Neural cell (in vitro differentiated cells): ENCODE data around the gene PLSCR3. TPM values are rescaled to one million over a fixed set of nuclear protein-coding genes. Genes with fewer than 3 reads are reported as not detected.
A peak's percentile ranks its signal among the peaks of the same experiment; 100 is the strongest.

Source experiments
- H2AFZ ChIP-seq: fragments of 200-600, 300-800 bp; sonication (generic), shearing (Covaris generic); 2 replicates; pipeline ENCODE4 v1.6.0; 2014; ENCODE audit warnings: low read depth, mild to moderate bottlenecking, antibody characterized with exemption, low read length, moderate library complexity
- H3F3A ChIP-seq: fragments of 200-600 bp; shearing (Covaris generic); 2 replicates; pipeline ENCODE4 v1.6.1; 2016; ENCODE audit warnings: mild to moderate bottlenecking, moderate library complexity, mixed read lengths, antibody characterized with exemption, low read length; ENCODE audit not compliant: insufficient read depth, poor library complexity, severe bottlenecking
- H3K27ac ChIP-seq: fragments of 200-600, 300-800 bp; sonication (generic), shearing (Covaris generic); 2 replicates; pipeline ENCODE4 v1.5.1; 2014; ENCODE audit warnings: mild to moderate bottlenecking, low read length, moderate library complexity
- H3K27me3 ChIP-seq: fragments of 300-800, 200-600 bp; sonication (generic), shearing (Covaris generic); 2 replicates; pipeline ENCODE4 v1.6.0; 2014; ENCODE audit warnings: mild to moderate bottlenecking, low read depth, low read length, moderate library complexity; ENCODE audit not compliant: insufficient read depth
- H3K36me3 ChIP-seq: fragments of 300-800, 200-600 bp; sonication (generic), shearing (Covaris generic); 2 replicates; pipeline ENCODE4 v1.5.1; 2014; ENCODE audit warnings: mild to moderate bottlenecking, antibody characterized with exemption, low read length, moderate library complexity; ENCODE audit not compliant: insufficient read depth
- H3K4me2 ChIP-seq: fragments of 300-800, 200-600 bp; sonication (generic), shearing (Covaris generic); 2 replicates; pipeline ENCODE4 v1.6.0; 2014; ENCODE audit warnings: mild to moderate bottlenecking, low read length
- H3K4me3 ChIP-seq: fragments of 300-800, 200-600 bp; sonication (generic), shearing (Covaris generic); 2 replicates; pipeline ENCODE4 v1.5.1; 2014; ENCODE audit warnings: mild to moderate bottlenecking, low read length, moderate library complexity
- H3K79me2 ChIP-seq: fragments of 200-600 bp; shearing (Covaris generic); replicated peaks from 2 replicates; pipeline ENCODE4 v1.6.0; 2014; ENCODE audit warnings: mild to moderate bottlenecking, low read length, moderate library complexity; ENCODE audit not compliant: insufficient read depth
- H3K9ac ChIP-seq: fragments of 300-800, 200-600 bp; sonication (generic), shearing (Covaris generic); 2 replicates; pipeline ENCODE4 v1.6.1; 2016; ENCODE audit warnings: mild to moderate bottlenecking, low read length, mixed read lengths
- H3K9me2 ChIP-seq: fragments of 200-600 bp; shearing (Covaris generic); 2 replicates; pipeline ENCODE4 v1.6.1; 2016; ENCODE audit warnings: mild to moderate bottlenecking, low read length, mixed read lengths; ENCODE audit not compliant: insufficient read depth
- H3K9me3 ChIP-seq: fragments of 200-600, 300-800 bp; sonication (generic), shearing (Covaris generic); 2 replicates; pipeline ENCODE4 v1.6.1; 2016; ENCODE audit warnings: mild to moderate bottlenecking, mixed run types, low read length, moderate library complexity, mixed read lengths
- H4K20me1 ChIP-seq: fragments of 200-600 bp; shearing (Covaris generic); 2 replicates; pipeline ENCODE4 v1.6.1; 2016; ENCODE audit warnings: mild to moderate bottlenecking, mixed run types; ENCODE audit not compliant: insufficient read depth
- EP300 ChIP-seq: fragments of 450-650 bp; conservative IDR thresholded peaks from 2 replicates; pipeline ENCODE4 v1.6.1; 2014; ENCODE audit warnings: antibody characterized with exemption, mild to moderate bottlenecking, moderate library complexity; ENCODE audit not compliant: poor library complexity, severe bottlenecking
- EZH2 ChIP-seq: fragments of 200-600, 300-800 bp; shearing (Covaris generic), sonication (generic); IDR thresholded peaks from 2 replicates; pipeline ENCODE4 v1.6.1; 2014; ENCODE audit warnings: antibody characterized with exemption, low read length, borderline replicate concordance, mild to moderate bottlenecking; ENCODE audit not compliant: insufficient read depth, poor library complexity, severe bottlenecking
- MXI1 ChIP-seq: fragments of 450-650 bp; conservative IDR thresholded peaks from 2 replicates; pipeline ENCODE4 v1.6.1; 2014; ENCODE audit warnings: antibody characterized with exemption, mild to moderate bottlenecking; ENCODE audit not compliant: poor library complexity, severe bottlenecking
- POLR2AphosphoS5 ChIP-seq: IDR thresholded peaks from 2 replicates; pipeline ENCODE4 v1.6.1; 2012
- RAD21 ChIP-seq: fragments of 450-650 bp; conservative IDR thresholded peaks from 2 replicates; pipeline ENCODE4 v1.6.1; 2014; ENCODE audit warnings: antibody characterized with exemption, mild to moderate bottlenecking, moderate library complexity
- SMC3 ChIP-seq: fragments of 450-650 bp; conservative IDR thresholded peaks from 2 replicates; pipeline ENCODE4 v1.6.1; 2014; ENCODE audit warnings: antibody characterized with exemption, mild to moderate bottlenecking, moderate library complexity; ENCODE audit not compliant: poor library complexity
- TAF1 ChIP-seq: IDR thresholded peaks from 2 replicates; pipeline ENCODE4 v1.6.1; 2012; ENCODE audit warnings: low read depth
- polyA plus RNA-seq: library from polyadenylated mRNA; depleted of rRNA; stranded (reverse); fragments of >200 nt; gene quantifications from 2 replicates; pipeline ENCODE4 v1.2.3, GENCODE V29; 2014
- TF ChIP-seq, protein P1 (sequence below): IDR thresholded peaks from 2 replicates; pipeline ENCODE4 v1.6.1; 2012; ENCODE audit warnings: borderline replicate concordance
- TF ChIP-seq, protein P2 (sequence below): fragments of 450-650 bp; IDR thresholded peaks from 2 replicates; pipeline ENCODE4 v1.5.1; 2014; ENCODE audit warnings: antibody characterized with exemption, mild to moderate bottlenecking, moderate library complexity; ENCODE audit not compliant: poor library complexity, severe bottlenecking

The PLSCR3 gene
- polyA plus RNA-seq, 1 donor from 2014 or later = 15.9 TPM

DNA sequence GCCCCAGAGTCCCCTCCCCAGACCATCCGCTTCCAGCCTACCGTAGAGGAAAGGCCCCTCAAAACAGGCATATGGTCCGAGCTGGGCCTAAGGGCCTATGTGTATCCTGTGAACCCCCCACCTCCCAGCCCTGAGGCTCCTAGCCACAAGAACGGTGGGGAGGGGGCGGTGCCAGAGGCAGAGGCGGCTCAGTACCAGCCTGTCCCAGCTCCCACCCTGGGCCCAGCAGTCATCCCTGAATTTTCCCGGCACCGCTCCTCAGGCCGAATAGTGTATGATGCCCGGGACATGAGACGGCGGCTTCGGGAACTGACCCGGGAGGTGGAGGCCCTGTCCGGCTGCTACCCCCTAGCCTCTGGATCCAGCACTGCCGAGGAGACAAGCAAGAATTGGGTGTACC is 26.9 kb upstream of the PLSCR3 start:
- Histone ChIP-seq H3K9ac (no peak overlapping the region), H3K79me2 (no peaks in the 10 kb centered on the region), H3K9me3 (no peaks in the 10 kb centered on the region)

DNA sequence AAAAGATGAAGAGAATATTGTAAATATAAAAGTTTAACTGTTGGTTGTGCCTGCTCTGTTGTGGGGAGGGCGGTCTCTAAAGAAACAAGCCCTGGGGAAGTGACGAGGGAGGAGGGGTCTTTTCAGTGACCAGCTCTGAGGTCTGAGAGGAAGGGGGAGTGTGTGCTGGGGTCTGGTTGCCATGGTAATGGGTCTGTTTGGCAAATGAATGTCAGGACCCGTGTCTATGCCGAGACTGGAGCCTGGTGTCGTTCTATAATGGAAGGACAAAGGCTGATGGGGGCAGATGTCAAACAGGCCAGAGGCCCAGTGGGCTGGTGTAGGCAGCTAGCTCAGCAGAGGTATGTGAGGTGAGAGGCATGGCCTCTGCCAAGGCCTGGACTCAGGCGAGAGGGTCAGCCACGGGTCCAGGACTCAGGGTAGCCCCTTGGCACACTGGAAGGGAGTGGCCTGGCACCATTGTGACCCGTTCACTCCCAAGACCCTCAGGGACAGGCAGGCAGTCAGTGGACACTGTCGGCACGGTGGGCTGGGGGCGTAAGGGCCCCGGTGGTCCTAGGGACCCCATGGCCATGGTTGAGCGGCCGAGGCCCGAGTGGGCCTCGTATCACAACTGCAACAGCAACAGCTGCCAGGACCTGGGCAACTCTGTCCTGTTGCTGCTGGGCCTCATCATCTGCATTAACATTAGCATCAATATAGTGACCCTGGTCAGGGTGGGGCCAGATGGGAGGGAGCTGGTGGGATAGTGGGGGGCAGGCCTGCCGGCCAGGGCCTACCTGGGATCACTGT is 25.7 kb upstream of the PLSCR3 start, which contains the start of gene SPEM1:
SPEM1 (plus strand) TSS at position 506 of the 792 bp plus-strand sequence; CDS start at position 567, 61 bp downstream.
- H3K9me3 ChIP-seq = no peaks in the 10 kb centered on the region
- H3K27ac ChIP-seq = no peak within 1 kb of the TSS
- no peak within 1 kb of the TSS for H3K4me3 ChIP-seq
- no peaks in the 10 kb centered on the region for H3K27me3 ChIP-seq
- H3K79me2 ChIP-seq = no peaks in the 10 kb centered on the region
- H3K4me2 ChIP-seq = no peak within 1 kb of the TSS
- H4K20me1 ChIP-seq = peaks cover 4% of the 10 kb centered on the region
- H3K36me3 ChIP-seq = no peaks in the 10 kb centered on the region
- no peak within 1 kb of the TSS for H2AFZ ChIP-seq
- H3F3A ChIP-seq = no peaks in the 10 kb centered on the region
- no peaks in the 10 kb centered on the region for H3K9me2 ChIP-seq
- TF ChIP-seq TAF1 = no peak
- peak; percentile 4 for TF ChIP-seq POLR2AphosphoS5
- H3K9ac ChIP-seq = no peak within 1 kb of the TSS

More for the DNA sequence above, 26.9 kb upstream of the PLSCR3 start:
- no peaks in the 10 kb centered on the region for H3K36me3 ChIP-seq
- no peak overlapping the region for H3K4me3 ChIP-seq
- TF ChIP-seq TAF1 (no peak), SMC3 (no peak), POLR2AphosphoS5 (no peak), MXI1 (no peak), EZH2 (no peak)
- no peak overlapping the region for H3K4me2 ChIP-seq
- no peaks in the 10 kb centered on the region for H3F3A ChIP-seq
- no peak overlapping the region for H3K27ac ChIP-seq
- peaks cover 3% of the 10 kb centered on the region for H4K20me1 ChIP-seq
- no peak overlapping the region for H2AFZ ChIP-seq
- no peaks in the 10 kb centered on the region for H3K9me2 ChIP-seq
- H3K27me3 ChIP-seq = no peaks in the 10 kb centered on the region

DNA sequence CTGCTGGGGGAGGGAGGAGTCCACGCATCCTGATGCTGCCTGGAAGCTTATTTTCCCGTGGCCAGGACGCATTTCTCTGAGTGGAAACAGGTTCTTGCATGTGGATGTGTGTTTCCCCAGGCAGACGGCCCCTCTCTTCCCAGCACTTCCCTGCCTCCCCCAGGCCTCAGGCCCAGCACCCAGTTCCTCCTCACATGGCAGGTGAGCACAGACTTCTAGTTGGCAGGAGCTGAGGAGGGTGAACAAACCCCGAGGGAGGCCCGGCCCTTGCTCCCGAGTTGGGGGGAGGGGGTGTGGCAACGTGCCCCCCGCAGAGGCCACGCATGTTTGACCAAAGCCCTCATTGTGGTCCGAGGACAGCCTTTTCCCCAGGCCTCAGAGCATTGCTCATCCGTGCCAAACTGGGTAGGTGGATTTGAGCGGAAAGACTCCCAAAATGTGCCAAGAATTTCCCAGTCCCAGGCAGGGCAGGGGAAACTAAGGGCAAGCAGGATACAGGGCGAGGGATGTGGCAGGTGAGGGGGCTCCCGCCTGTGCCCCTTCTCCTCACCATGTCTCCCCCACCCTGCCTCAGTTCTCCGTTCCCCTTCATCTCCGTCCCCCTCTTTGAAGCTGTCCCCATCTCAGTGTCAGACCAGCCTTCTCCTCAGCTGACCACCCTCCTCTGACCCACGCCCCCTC is 24.3 kb upstream of the PLSCR3 start:
- Histone ChIP-seq H3K4me3 (no peak overlapping the region), H2AFZ (no peak overlapping the region), H3K9me3 (no peaks in the 10 kb centered on the region), H3F3A (no peaks in the 10 kb centered on the region), H3K36me3 (no peaks in the 10 kb centered on the region), H3K9me2 (no peaks in the 10 kb centered on the region), H3K4me2 (no peak overlapping the region), H4K20me1 (peaks cover 4% of the 10 kb centered on the region), H3K79me2 (no peaks in the 10 kb centered on the region), H3K27ac (no peak overlapping the region), H3K27me3 (no peaks in the 10 kb centered on the region), H3K9ac (no peak overlapping the region)
- no peak for TF ChIP-seq TAF1

DNA sequence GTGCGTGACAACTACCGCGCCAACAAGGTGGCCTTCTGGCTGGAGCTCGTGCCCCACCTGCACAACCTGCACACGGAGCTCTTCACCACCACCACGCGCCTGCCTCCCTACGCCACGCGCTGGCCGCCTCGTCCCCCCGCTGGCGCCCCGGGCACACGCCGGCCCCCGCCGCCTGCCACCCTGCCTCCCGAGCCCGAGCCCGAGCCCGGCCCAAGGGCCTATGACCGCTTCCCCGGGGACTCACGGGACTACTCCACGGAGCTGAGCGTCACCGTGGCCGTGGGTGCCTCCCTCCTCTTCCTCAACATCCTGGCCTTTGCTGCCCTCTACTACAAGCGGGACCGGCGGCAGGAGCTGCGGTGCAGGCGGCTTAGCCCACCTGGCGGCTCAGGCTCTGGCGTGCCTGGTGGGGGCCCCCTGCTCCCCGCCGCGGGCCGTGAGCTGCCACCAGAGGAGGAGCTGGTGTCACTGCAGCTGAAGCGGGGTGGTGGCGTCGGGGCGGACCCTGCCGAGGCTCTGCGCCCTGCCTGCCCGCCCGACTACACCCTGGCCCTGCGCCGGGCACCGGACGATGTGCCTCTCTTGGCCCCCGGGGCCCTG is 22.8 kb upstream of the PLSCR3 start:
- H3K4me3 ChIP-seq = no peak overlapping the region
- peaks cover 4% of the 10 kb centered on the region for H4K20me1 ChIP-seq
- no peak overlapping the region for H3K4me2 ChIP-seq
- H3K9me2 ChIP-seq = no peaks in the 10 kb centered on the region
- H2AFZ ChIP-seq = no peak overlapping the region
- H3K27ac ChIP-seq = no peak overlapping the region
- TF ChIP-seq EZH2 = no peak
- TF ChIP-seq EP300 = no peak
- no peak for TF ChIP-seq SMC3
- TF ChIP-seq TAF1 = no peak
- TF ChIP-seq RAD21 = no peak
- no peak for TF ChIP-seq MXI1
- TF ChIP-seq POLR2AphosphoS5 = no peak
- TF ChIP-seq, protein P1, sequence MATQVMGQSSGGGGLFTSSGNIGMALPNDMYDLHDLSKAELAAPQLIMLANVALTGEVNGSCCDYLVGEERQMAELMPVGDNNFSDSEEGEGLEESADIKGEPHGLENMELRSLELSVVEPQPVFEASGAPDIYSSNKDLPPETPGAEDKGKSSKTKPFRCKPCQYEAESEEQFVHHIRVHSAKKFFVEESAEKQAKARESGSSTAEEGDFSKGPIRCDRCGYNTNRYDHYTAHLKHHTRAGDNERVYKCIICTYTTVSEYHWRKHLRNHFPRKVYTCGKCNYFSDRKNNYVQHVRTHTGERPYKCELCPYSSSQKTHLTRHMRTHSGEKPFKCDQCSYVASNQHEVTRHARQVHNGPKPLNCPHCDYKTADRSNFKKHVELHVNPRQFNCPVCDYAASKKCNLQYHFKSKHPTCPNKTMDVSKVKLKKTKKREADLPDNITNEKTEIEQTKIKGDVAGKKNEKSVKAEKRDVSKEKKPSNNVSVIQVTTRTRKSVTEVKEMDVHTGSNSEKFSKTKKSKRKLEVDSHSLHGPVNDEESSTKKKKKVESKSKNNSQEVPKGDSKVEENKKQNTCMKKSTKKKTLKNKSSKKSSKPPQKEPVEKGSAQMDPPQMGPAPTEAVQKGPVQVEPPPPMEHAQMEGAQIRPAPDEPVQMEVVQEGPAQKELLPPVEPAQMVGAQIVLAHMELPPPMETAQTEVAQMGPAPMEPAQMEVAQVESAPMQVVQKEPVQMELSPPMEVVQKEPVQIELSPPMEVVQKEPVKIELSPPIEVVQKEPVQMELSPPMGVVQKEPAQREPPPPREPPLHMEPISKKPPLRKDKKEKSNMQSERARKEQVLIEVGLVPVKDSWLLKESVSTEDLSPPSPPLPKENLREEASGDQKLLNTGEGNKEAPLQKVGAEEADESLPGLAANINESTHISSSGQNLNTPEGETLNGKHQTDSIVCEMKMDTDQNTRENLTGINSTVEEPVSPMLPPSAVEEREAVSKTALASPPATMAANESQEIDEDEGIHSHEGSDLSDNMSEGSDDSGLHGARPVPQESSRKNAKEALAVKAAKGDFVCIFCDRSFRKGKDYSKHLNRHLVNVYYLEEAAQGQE = no peak
- TF ChIP-seq, protein P2, sequence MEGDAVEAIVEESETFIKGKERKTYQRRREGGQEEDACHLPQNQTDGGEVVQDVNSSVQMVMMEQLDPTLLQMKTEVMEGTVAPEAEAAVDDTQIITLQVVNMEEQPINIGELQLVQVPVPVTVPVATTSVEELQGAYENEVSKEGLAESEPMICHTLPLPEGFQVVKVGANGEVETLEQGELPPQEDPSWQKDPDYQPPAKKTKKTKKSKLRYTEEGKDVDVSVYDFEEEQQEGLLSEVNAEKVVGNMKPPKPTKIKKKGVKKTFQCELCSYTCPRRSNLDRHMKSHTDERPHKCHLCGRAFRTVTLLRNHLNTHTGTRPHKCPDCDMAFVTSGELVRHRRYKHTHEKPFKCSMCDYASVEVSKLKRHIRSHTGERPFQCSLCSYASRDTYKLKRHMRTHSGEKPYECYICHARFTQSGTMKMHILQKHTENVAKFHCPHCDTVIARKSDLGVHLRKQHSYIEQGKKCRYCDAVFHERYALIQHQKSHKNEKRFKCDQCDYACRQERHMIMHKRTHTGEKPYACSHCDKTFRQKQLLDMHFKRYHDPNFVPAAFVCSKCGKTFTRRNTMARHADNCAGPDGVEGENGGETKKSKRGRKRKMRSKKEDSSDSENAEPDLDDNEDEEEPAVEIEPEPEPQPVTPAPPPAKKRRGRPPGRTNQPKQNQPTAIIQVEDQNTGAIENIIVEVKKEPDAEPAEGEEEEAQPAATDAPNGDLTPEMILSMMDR = no peak
- no peak overlapping the region for H3K9ac ChIP-seq
- H3K27me3 ChIP-seq = no peaks in the 10 kb centered on the region
- H3F3A ChIP-seq = no peaks in the 10 kb centered on the region
- no peaks in the 10 kb centered on the region for H3K36me3 ChIP-seq
- no peaks in the 10 kb centered on the region for H3K9me3 ChIP-seq
- no peaks in the 10 kb centered on the region for H3K79me2 ChIP-seq
